ENCODE results near the gene VPS52.
A peak's percentile ranks its signal among the peaks of the same experiment; 100 is the strongest.

The VPS52 gene

GRCh38 chr6:33247977-33248642, 23.6 kb downstream of the VPS52 start:
- peak; percentile 75 to 92 for DNase-seq
- no peak overlapping the region for H3K14ac ChIP-seq (ENCODE audit: low read length)
- no peak overlapping the region for H4K12ac ChIP-seq (ENCODE audit: low read depth, low read length)
- H3K4me3 ChIP-seq (ENCODE audit: low read depth, low read length), result no peak overlapping the region
- no peak overlapping the region for H3K9ac ChIP-seq (ENCODE audit: low read length)
- H3K4me2 ChIP-seq (ENCODE audit: low read length), result peak overlapping the region; percentile 91
- H2BK120ac ChIP-seq (ENCODE audit: insufficient read depth, low read length, poor library complexity), result no peak overlapping the region
- no peaks in the 10 kb centered on the region for H3K9me3 ChIP-seq (ENCODE audit: insufficient read depth, low read depth, low read length)
- no peak overlapping the region for H3K23ac ChIP-seq (ENCODE audit: low read length)
- peak overlapping the region; percentile 71 for H2AFZ ChIP-seq (ENCODE audit: insufficient read depth, low read length, poor library complexity)
- H2AK5ac ChIP-seq (ENCODE audit: low read length), result no peak overlapping the region
- H3K79me1 ChIP-seq (ENCODE audit: low read length), result peaks cover 6% of the 10 kb centered on the region
- H4K8ac ChIP-seq (ENCODE audit: low read depth, low read length), result no peak overlapping the region
- H3K4ac ChIP-seq (ENCODE audit: low read depth, low read length), result no peak overlapping the region
- H3K27me3 ChIP-seq (ENCODE audit: insufficient read depth, low read length), result no peaks in the 10 kb centered on the region
- H4K91ac ChIP-seq (ENCODE audit: low read depth, low read length), result no peak overlapping the region
- H2BK12ac ChIP-seq (ENCODE audit: low read length), result no peak overlapping the region
- WGBS (ENCODE audit: extremely low coverage, insufficient coverage, insufficient read length), result no CpG with 5 or more reads among the region's 28 CpGs
- peaks cover 12 to 14% of the 10 kb centered on the region in 2 experiments for H3K4me1 ChIP-seq (ENCODE audit: control insufficient read depth in 1 of 2, insufficient read depth in 2 of 2, low read length in 2 of 2)
- no peak overlapping the region for H2BK5ac ChIP-seq (ENCODE audit: low read depth, low read length, poor library complexity)
- no peaks in the 10 kb centered on the region for H3K79me2 ChIP-seq (ENCODE audit: control insufficient read depth, insufficient read depth, low read length, poor library complexity)
- peaks cover 5% of the 10 kb centered on the region in 2 experiments for H3K36me3 ChIP-seq (ENCODE audit: control insufficient read depth in 1 of 2, insufficient read depth in 2 of 2, low read length in 2 of 2)
- H3K27ac ChIP-seq (ENCODE audit: low read depth, low read length), result no peak overlapping the region
- H3K18ac ChIP-seq (ENCODE audit: low read length), result no peak overlapping the region

GRCh38 chr6:33243476-33243875, 28.2 kb downstream of the VPS52 start:
- Histone ChIP-seq H3K79me1 (ENCODE audit: low read length) (no peaks in the 10 kb centered on the region), H3K9me3 (ENCODE audit: insufficient read depth, low read depth, low read length) (no peaks in the 10 kb centered on the region), H2AFZ (ENCODE audit: insufficient read depth, low read length, poor library complexity) (no peak overlapping the region), H3K23ac (ENCODE audit: low read length) (no peak overlapping the region), H3K4me1 (ENCODE audit: control insufficient read depth in 1 of 2, insufficient read depth in 2 of 2, low read length in 2 of 2) (peaks cover 1 to 2% of the 10 kb centered on the region in 2 experiments), H4K91ac (ENCODE audit: low read depth, low read length) (no peak overlapping the region), H3K4ac (ENCODE audit: low read depth, low read length) (no peak overlapping the region), H3K18ac (ENCODE audit: low read length) (no peak overlapping the region), H3K14ac (ENCODE audit: low read length) (no peak overlapping the region), H2BK120ac (ENCODE audit: insufficient read depth, low read length, poor library complexity) (no peak overlapping the region), H3K79me2 (ENCODE audit: control insufficient read depth, insufficient read depth, low read length, poor library complexity) (no peaks in the 10 kb centered on the region), H3K9ac (ENCODE audit: low read length) (no peak overlapping the region), H3K4me2 (ENCODE audit: low read length) (no peak overlapping the region), H3K27me3 (ENCODE audit: insufficient read depth, low read length) (no peaks in the 10 kb centered on the region), H4K8ac (ENCODE audit: low read depth, low read length) (no peak overlapping the region), H3K27ac (ENCODE audit: low read depth, low read length) (no peak overlapping the region), H2AK5ac (ENCODE audit: low read length) (no peak overlapping the region), H2BK12ac (ENCODE audit: low read length) (no peak overlapping the region), H4K12ac (ENCODE audit: low read depth, low read length) (no peak overlapping the region), H3K36me3 (ENCODE audit: control insufficient read depth in 1 of 2, insufficient read depth in 2 of 2, low read length in 2 of 2) (no peaks in the 10 kb centered on the region), H3K4me3 (ENCODE audit: low read depth, low read length) (no peak overlapping the region), H2BK5ac (ENCODE audit: low read depth, low read length, poor library complexity) (no peak overlapping the region)
- no peak for DNase-seq
- WGBS (ENCODE audit: extremely low coverage, insufficient coverage, insufficient read length), result no CpG with 5 or more reads among the region's 1 CpG

DNA sequence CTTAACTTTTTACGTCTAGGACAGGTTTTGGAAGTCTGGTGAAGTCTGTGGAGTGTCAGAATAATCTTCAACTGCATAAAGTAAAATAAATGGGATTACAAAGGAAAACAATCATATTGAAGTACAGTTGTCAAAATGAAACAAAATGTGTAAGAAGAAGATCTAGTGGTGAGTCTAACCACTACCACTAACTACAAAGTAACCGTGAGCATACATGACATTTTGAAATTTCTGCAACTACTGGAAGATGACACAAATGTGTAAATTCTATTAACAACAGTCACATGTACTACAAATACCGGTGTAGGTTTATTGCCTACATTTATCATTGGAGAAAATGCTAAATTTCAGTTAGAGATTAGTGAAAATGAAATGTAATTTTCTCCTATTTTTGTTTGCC, 29.7 kb downstream of the VPS52 start:
- no peaks in the 10 kb centered on the region for H3K9me3 ChIP-seq (ENCODE audit: insufficient read depth, low read depth, low read length)
- no CpG with 5 or more reads among the region's 3 CpGs for WGBS (ENCODE audit: extremely low coverage, insufficient coverage, insufficient read length)
- no peak for DNase-seq

DNA sequence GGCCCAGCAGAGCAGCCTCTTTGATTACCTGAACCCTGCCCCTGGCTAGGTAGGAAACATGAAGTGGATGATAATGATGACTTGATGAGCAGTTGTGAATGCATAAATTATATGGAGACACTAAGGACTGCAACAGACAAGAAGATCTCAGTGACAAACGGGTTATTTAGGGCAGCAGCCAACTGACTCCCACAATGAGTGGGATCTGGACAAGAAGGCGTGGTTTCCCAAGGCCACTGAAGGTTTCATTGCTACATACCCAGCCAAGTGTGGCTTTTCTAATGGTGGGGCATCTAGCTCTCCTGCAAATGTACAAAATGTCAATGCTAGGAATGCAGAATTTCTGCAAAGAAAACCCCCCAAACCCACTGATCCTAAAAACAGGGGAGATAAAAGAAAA, 33.9 kb downstream of the VPS52 start:
- H3K27ac ChIP-seq (ENCODE audit: low read depth, low read length), result no peak overlapping the region
- H2AK5ac ChIP-seq (ENCODE audit: low read length), result no peak overlapping the region
- no peak overlapping the region for H4K8ac ChIP-seq (ENCODE audit: low read depth, low read length)
- no peak overlapping the region for H3K18ac ChIP-seq (ENCODE audit: low read length)
- no peak overlapping the region for H3K23ac ChIP-seq (ENCODE audit: low read length)
- H3K4me1 ChIP-seq (ENCODE audit: control insufficient read depth in 1 of 2, insufficient read depth in 2 of 2, low read length in 2 of 2), result peaks cover 4 to 5% of the 10 kb centered on the region in 2 experiments
- H3K27me3 ChIP-seq (ENCODE audit: insufficient read depth, low read length), result no peaks in the 10 kb centered on the region
- no peak overlapping the region for H2BK5ac ChIP-seq (ENCODE audit: low read depth, low read length, poor library complexity)
- DNase-seq, result no peak
- H3K79me1 ChIP-seq (ENCODE audit: low read length), result no peaks in the 10 kb centered on the region
- H4K12ac ChIP-seq (ENCODE audit: low read depth, low read length), result no peak overlapping the region
- no peaks in the 10 kb centered on the region for H3K79me2 ChIP-seq (ENCODE audit: control insufficient read depth, insufficient read depth, low read length, poor library complexity)
- H2BK12ac ChIP-seq (ENCODE audit: low read length), result no peak overlapping the region
- no CpG with 5 or more reads among the region's 2 CpGs for WGBS (ENCODE audit: extremely low coverage, insufficient coverage, insufficient read length)
- no peak overlapping the region for H3K14ac ChIP-seq (ENCODE audit: low read length)
- H2AFZ ChIP-seq (ENCODE audit: insufficient read depth, low read length, poor library complexity), result no peak overlapping the region
- no peak overlapping the region for H2BK120ac ChIP-seq (ENCODE audit: insufficient read depth, low read length, poor library complexity)
- H3K36me3 ChIP-seq (ENCODE audit: control insufficient read depth in 1 of 2, insufficient read depth in 2 of 2, low read length in 2 of 2), result no peaks in the 10 kb centered on the region
- H3K9me3 ChIP-seq (ENCODE audit: insufficient read depth, low read depth, low read length), result no peaks in the 10 kb centered on the region
- H3K4me3 ChIP-seq (ENCODE audit: low read depth, low read length), result no peak overlapping the region
- H3K9ac ChIP-seq (ENCODE audit: low read length), result peak overlapping the region; percentile 27
- H4K91ac ChIP-seq (ENCODE audit: low read depth, low read length), result no peak overlapping the region
- no peak overlapping the region for H3K4ac ChIP-seq (ENCODE audit: low read depth, low read length)
- no peak overlapping the region for H3K4me2 ChIP-seq (ENCODE audit: low read length)

More for the DNA sequence above, 29.7 kb downstream of the VPS52 start:
- Histone ChIP-seq H3K27ac (ENCODE audit: low read depth, low read length) (no peak overlapping the region), H2AK5ac (ENCODE audit: low read length) (no peak overlapping the region), H2BK120ac (ENCODE audit: insufficient read depth, low read length, poor library complexity) (no peak overlapping the region), H4K91ac (ENCODE audit: low read depth, low read length) (no peak overlapping the region), H3K4me1 (ENCODE audit: control insufficient read depth in 1 of 2, insufficient read depth in 2 of 2, low read length in 2 of 2) (no peaks in the 10 kb centered on the region), H3K79me2 (ENCODE audit: control insufficient read depth, insufficient read depth, low read length, poor library complexity) (no peaks in the 10 kb centered on the region), H3K36me3 (ENCODE audit: control insufficient read depth in 1 of 2, insufficient read depth in 2 of 2, low read length in 2 of 2) (no peaks in the 10 kb centered on the region), H3K27me3 (ENCODE audit: insufficient read depth, low read length) (no peaks in the 10 kb centered on the region), H3K4me3 (ENCODE audit: low read depth, low read length) (no peak overlapping the region), H2AFZ (ENCODE audit: insufficient read depth, low read length, poor library complexity) (no peak overlapping the region), H3K18ac (ENCODE audit: low read length) (no peak overlapping the region), H3K4ac (ENCODE audit: low read depth, low read length) (no peak overlapping the region), H4K8ac (ENCODE audit: low read depth, low read length) (no peak overlapping the region), H3K79me1 (ENCODE audit: low read length) (no peaks in the 10 kb centered on the region), H3K14ac (ENCODE audit: low read length) (no peak overlapping the region), H3K9ac (ENCODE audit: low read length) (no peak overlapping the region), H3K4me2 (ENCODE audit: low read length) (no peak overlapping the region), H4K12ac (ENCODE audit: low read depth, low read length) (no peak overlapping the region), H2BK5ac (ENCODE audit: low read depth, low read length, poor library complexity) (no peak overlapping the region), H2BK12ac (ENCODE audit: low read length) (no peak overlapping the region), H3K23ac (ENCODE audit: low read length) (no peak overlapping the region)

All from trophoblast cell (in vitro differentiated cells and primary cell).